ENCODE data around the gene COL4A2. TPM values are rescaled to one million over a fixed set of nuclear protein-coding genes. Genes with fewer than 3 reads are reported as not detected.
A peak's percentile ranks its signal among the peaks of the same experiment; 100 is the strongest.

COL4A2 gene
- total RNA-seq, 8 experiments from 2014 or later, result 3.5 to 379 (median 30.2) TPM

- ATAC-seq (replicated peaks in 6 of 8), result peak in 1 of 8 experiments; percentile 16
- Histone ChIP-seq H3K4me3 (no peak overlapping the region), H3K4me1 (replicated peaks in 1 of 2) (peaks cover 0 to 7% of the 10 kb centered on the region in 2 donors), H3K27ac (no peak overlapping the region)
- in situ Hi-C loops (cut with MboI; ENCODE audit: low pct_unique_long_range_greater_than_20kb in 2 of 9, low sequenced_read_pairs in 9 of 9, unreplicated experiment in 9 of 9), result no loop called here
- 77 to 100% (median 91%) methylated on average over 2 to 5 of the region's 5 CpGs; no CpG with 5 or more reads in 1 of the 10 experiments for WGBS, 10 experiments
Observed at GRCh38 chr13:110276553-110276950, 30.5 kb upstream of the COL4A2 start.

- in situ Hi-C loops (cut with MboI; ENCODE audit: low pct_unique_long_range_greater_than_20kb in 2 of 9, low sequenced_read_pairs in 9 of 9, unreplicated experiment in 9 of 9), result no loop called here
- Histone ChIP-seq H3K4me3 (no peak overlapping the region), H3K27ac (no peak overlapping the region), H3K4me1 (replicated peaks in 1 of 2) (peaks cover 0 to 7% of the 10 kb centered on the region in 2 donors)
- 40 to 100% (median 75%) methylated on average over 1 to 5 of the region's 5 CpGs; no CpG with 5 or more reads in 1 of the 10 experiments for WGBS, 10 experiments
- no peak for ATAC-seq (replicated peaks in 6 of 8)
Observed at GRCh38 chr13:110277357-110277975, 29.6 kb upstream of the COL4A2 start.

- Histone ChIP-seq H3K27ac (no peak overlapping the region), H3K4me1 (replicated peaks in 1 of 2) (peaks cover 0 to 7% of the 10 kb centered on the region in 2 donors), H3K4me3 (no peak overlapping the region)
- WGBS, 10 experiments, result 67 to 100% (median 84%) methylated on average over 1 to 7 of the region's 7 CpGs; no CpG with 5 or more reads in 3 of the 10 experiments
- in situ Hi-C loops (cut with MboI; ENCODE audit: low pct_unique_long_range_greater_than_20kb in 2 of 9, low sequenced_read_pairs in 9 of 9, unreplicated experiment in 9 of 9), result no loop called here
- no peak for ATAC-seq (replicated peaks in 6 of 8)
Observed at GRCh38 chr13:110278859-110279258, 28.2 kb upstream of the COL4A2 start.

- in situ Hi-C loops (cut with MboI; ENCODE audit: low pct_unique_long_range_greater_than_20kb in 2 of 9, low sequenced_read_pairs in 9 of 9, unreplicated experiment in 9 of 9), result no loop called here
- Histone ChIP-seq H3K27ac (no peak overlapping the region), H3K4me3 (no peak overlapping the region), H3K4me1 (replicated peaks in 1 of 2) (peaks cover 0 to 7% of the 10 kb centered on the region in 2 donors)
- WGBS, 10 experiments, result 67 to 100% (median 93%) methylated on average over 2 to 4 of the region's 4 CpGs; no CpG with 5 or more reads in 3 of the 10 experiments
- ATAC-seq (replicated peaks in 6 of 8), result no peak
Observed at GRCh38 chr13:110279684-110280083, 27.4 kb upstream of the COL4A2 start.

- 70 to 100% (median 89%) methylated on average over 3 to 9 of the region's 9 CpGs for WGBS, 10 experiments
- Histone ChIP-seq H3K4me3 (no peak overlapping the region), H3K27ac (no peak overlapping the region), H3K4me1 (replicated peaks in 1 of 2) (peaks cover 0 to 7% of the 10 kb centered on the region in 2 donors)
- in situ Hi-C loops (cut with MboI; ENCODE audit: low pct_unique_long_range_greater_than_20kb in 2 of 9, low sequenced_read_pairs in 9 of 9, unreplicated experiment in 9 of 9), result no loop called here
- no peak for ATAC-seq (replicated peaks in 6 of 8)
Observed at GRCh38 chr13:110280231-110280813, 26.8 kb upstream of the COL4A2 start.

- no peak overlapping the region for H3K4me3 ChIP-seq
- in situ Hi-C loops (cut with MboI; ENCODE audit: low pct_unique_long_range_greater_than_20kb in 2 of 9, low sequenced_read_pairs in 9 of 9, unreplicated experiment in 9 of 9), result no loop called here
- no peak for ATAC-seq (replicated peaks in 6 of 8)
- no peak overlapping the region for H3K27ac ChIP-seq
- WGBS, 10 experiments, result 53 to 96% (median 80%) methylated on average over 3 to 7 of the region's 7 CpGs; no CpG with 5 or more reads in 3 of the 10 experiments
- peaks cover 0 to 5% of the 10 kb centered on the region in 2 donors for H3K4me1 ChIP-seq (replicated peaks in 1 of 2)
Observed at GRCh38 chr13:110280985-110281688, 25.9 kb upstream of the COL4A2 start.

GRCh38 chr13:110281736-110282135, 25.3 kb upstream of the COL4A2 start:
- in situ Hi-C loops (cut with MboI; ENCODE audit: low pct_unique_long_range_greater_than_20kb in 2 of 9, low sequenced_read_pairs in 9 of 9, unreplicated experiment in 9 of 9), result no loop called here
- Histone ChIP-seq H3K4me1 (replicated peaks in 1 of 2) (no peaks in the 10 kb centered on the region), H3K4me3 (no peak overlapping the region), H3K27ac (no peak overlapping the region)
- 0 to 100% (median 93%) methylated on average over 1 to 5 of the region's 5 CpGs; no CpG with 5 or more reads in 1 of the 10 experiments for WGBS, 10 experiments
- no peak for ATAC-seq (replicated peaks in 6 of 8)

GRCh38 chr13:110282316-110282841, 24.7 kb upstream of the COL4A2 start:
- H3K4me3 ChIP-seq, result no peak overlapping the region
- no peak for ATAC-seq (replicated peaks in 6 of 8)
- in situ Hi-C loops (cut with MboI; ENCODE audit: low pct_unique_long_range_greater_than_20kb in 2 of 9, low sequenced_read_pairs in 9 of 9, unreplicated experiment in 9 of 9), result no loop called here
- 100% methylated on average over 1 of the region's 1 CpG; no CpG with 5 or more reads in 7 of the 10 experiments for WGBS, 10 experiments
- no peaks in the 10 kb centered on the region for H3K4me1 ChIP-seq (replicated peaks in 1 of 2)
- H3K27ac ChIP-seq, result no peak overlapping the region

- ATAC-seq (replicated peaks in 6 of 8), result no peak
- in situ Hi-C loops (cut with MboI; ENCODE audit: low pct_unique_long_range_greater_than_20kb in 2 of 9, low sequenced_read_pairs in 9 of 9, unreplicated experiment in 9 of 9), result no loop called here
- Histone ChIP-seq H3K27ac (no peak overlapping the region), H3K4me1 (replicated peaks in 1 of 2) (no peaks in the 10 kb centered on the region), H3K4me3 (no peak overlapping the region)
- 31 to 100% (median 80%) methylated on average over 1 to 4 of the region's 7 CpGs; no CpG with 5 or more reads in 1 of the 10 experiments for WGBS, 10 experiments
Observed at GRCh38 chr13:110283736-110284517, 23.2 kb upstream of the COL4A2 start.

- 27 to 100% (median 89%) methylated on average over 2 to 10 of the region's 11 CpGs; no CpG with 5 or more reads in 1 of the 10 experiments for WGBS, 10 experiments
- Histone ChIP-seq H3K4me1 (replicated peaks in 1 of 2) (no peaks in the 10 kb centered on the region), H3K4me3 (no peak overlapping the region), H3K27ac (no peak overlapping the region)
- in situ Hi-C loops (cut with MboI; ENCODE audit: low pct_unique_long_range_greater_than_20kb in 2 of 9, low sequenced_read_pairs in 9 of 9, unreplicated experiment in 9 of 9), result no loop called here
- no peak for ATAC-seq (replicated peaks in 6 of 8)
Observed at GRCh38 chr13:110284779-110285484, 22.2 kb upstream of the COL4A2 start.

GRCh38 chr13:110285991-110286832, 20.9 kb upstream of the COL4A2 start:
- no peak for ATAC-seq (replicated peaks in 6 of 8)
- Histone ChIP-seq H3K4me3 (no peak overlapping the region), H3K4me1 (replicated peaks in 1 of 2) (no peaks in the 10 kb centered on the region), H3K27ac (no peak overlapping the region)
- WGBS, 10 experiments, result 0 to 96% (median 83%) methylated on average over 1 to 8 of the region's 14 CpGs; no CpG with 5 or more reads in 1 of the 10 experiments
- in situ Hi-C loops (cut with MboI; ENCODE audit: low pct_unique_long_range_greater_than_20kb in 2 of 9, low sequenced_read_pairs in 9 of 9, unreplicated experiment in 9 of 9), result no loop called here
